HFF-Myc (cell line): ENCODE data around the gene ATP6V0E2.

Experiments used
- DNase-seq: peaks from one replicate; pipeline ENCODE4 v3.0.0-alpha.2; 2011; ENCODE audit warnings: low read depth; ENCODE audit errors: extremely low read depth
- H3K4me3 ChIP-seq: replicated peaks from 2 replicates; pipeline ENCODE4 v1.5.1; 2011; ENCODE audit warnings: low read depth, mild to moderate bottlenecking, control low read depth, low read length
- CTCF ChIP-seq: IDR thresholded peaks from 2 replicates; pipeline ENCODE4 v1.5.1; 2012; ENCODE audit warnings: mild to moderate bottlenecking, low read depth, low read length, control low read depth; ENCODE audit errors: missing control alignments

ATP6V0E2 gene

DNA sequence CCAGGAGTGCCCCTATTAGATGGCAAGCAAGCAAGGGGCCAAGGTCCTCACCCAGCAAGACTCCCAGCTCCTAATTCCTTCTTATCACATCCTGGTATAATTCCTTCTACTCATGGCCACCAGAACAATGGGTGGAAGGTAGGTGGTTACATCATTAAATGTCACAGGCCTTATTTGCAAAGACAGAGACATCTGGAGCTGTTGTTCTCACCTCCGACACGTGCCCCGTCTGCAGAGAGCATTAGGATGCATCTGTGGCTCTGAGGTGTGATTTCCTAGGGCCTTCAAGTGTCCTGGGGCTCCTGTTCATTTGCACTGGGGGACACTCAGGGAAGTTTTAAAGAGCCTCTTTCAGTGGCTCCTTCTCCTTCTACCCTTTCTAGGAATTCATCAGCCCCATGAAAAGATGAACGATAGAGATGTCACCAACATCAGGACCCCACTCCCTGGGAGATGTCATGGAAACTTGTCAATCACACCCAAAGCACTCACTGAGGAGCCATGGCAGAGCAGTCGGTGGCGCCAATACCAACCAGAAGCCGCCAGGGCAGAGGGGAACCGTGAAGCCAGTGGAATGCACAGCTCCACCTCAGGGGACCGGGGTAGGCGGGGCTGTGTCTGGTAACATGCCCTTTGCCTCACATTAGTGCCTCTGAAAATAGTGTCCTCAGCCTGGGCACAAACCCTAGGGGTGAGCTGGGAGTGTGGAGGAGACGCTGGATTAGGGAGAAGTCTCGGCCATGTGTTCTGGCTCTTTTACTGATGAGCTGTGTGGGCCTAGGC, 2.9 kb upstream of the ATP6V0E2 start:
- no peak for TF ChIP-seq CTCF
- no peak overlapping the region for H3K4me3 ChIP-seq
- no peak for DNase-seq

- no peak for DNase-seq
- TF ChIP-seq CTCF: no peak
These were observed 2.2 kb upstream of the ATP6V0E2 start for GRCh38 chr7:149871576-149871975.

DNA sequence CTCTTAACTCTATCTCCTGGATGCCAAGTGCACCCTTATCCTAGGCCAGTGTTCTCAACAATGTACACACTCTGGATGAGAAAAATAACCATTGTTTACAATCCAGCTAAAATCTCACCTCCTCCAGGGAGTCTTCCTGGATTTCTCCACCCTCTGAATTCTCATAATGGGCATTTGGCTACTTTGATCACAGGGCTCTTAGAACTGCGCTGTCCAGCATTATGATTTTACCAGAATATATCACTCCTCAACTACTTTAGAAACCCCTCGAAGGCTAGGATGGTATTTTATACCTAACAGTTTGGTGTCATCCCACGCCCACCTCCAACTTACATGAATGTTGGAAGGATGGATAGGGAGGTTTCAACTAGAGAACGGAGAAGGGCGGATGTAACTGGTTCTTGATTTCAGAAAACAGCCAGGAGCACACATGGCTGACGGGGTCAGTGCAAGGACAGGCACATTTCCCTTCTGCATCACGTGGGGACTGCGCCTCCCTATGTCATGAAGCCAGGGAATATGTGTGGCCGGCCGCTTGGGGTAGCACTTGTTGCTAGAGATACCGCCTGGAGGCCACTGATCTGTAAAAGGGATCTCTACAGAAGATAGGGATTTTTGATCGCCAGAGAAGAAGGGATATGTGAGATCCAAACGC, 1.2 kb upstream of the ATP6V0E2 start:
- peak; percentile 22 for TF ChIP-seq CTCF
- peak overlapping the region; percentile 58 for H3K4me3 ChIP-seq
- DNase-seq: peak; percentile 78

More at GRCh38 chr7:149871576-149871975, 2.2 kb upstream of the ATP6V0E2 start:
- H3K4me3 ChIP-seq: no peak overlapping the region

DNA sequence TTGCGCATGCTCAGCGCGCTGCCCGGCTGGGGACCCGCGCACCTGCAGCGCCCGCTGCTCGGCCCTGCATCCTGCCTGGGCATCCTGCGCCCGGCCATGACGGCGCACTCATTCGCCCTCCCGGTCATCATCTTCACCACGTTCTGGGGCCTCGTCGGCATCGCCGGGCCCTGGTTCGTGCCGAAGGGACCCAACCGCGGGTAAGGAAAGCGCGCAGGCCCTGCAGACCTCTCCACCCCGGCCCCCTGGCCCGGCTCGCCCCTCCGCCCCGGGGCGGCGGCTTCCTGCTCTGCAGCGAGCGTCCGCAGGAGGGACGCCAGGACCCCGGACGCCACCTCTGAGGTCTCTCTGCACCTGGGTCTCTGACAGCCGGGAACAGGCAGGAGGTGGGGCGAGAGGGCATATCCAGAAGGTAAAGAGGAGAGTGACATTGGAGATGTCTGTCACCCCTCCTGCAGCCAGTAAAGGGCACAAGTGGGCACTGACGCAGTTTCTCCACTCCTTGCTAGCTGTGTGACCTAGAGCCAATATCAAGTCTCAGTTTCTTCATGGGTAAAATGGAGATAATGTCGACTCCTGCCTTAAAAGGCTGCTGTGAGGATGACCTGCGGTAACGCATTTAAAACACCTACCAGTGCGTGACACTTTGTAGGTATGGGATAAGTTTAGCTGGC, 338 bp downstream of the ATP6V0E2 start:
- no peak for DNase-seq
- TF ChIP-seq CTCF: no peak
- peak overlapping the region; percentile 58 for H3K4me3 ChIP-seq

DNA sequence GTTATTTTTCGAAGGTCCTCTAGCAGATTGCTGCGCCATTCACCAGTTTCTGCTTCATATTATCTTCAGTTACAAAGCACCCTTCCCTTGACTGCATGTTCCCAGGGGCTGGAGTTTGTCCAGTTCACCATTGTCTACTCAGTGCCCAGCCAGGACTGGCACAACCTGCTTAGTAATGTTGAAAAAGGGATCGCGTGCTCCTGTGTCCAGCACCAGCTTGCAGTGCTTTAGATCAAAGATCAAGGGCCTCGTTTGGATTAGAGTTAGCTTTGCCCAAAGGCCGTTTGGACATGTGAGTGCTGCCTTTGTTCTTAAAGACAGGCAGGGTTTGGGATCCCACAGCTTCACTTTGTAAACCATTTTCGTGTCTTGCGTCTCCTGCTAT, 867 bp downstream of the ATP6V0E2 start:
- no peak for DNase-seq
- TF ChIP-seq CTCF: no peak
- H3K4me3 ChIP-seq: peak overlapping the region; percentile 58

GRCh38 chr7:149875396-149875795, 1.6 kb downstream of the ATP6V0E2 start:
- DNase-seq: no peak
- H3K4me3 ChIP-seq: no peak overlapping the region
- no peak for TF ChIP-seq CTCF
